Fibroblast of lung (primary cell): ENCODE measurements around the gene XXYLT1. TPM values are rescaled to one million over a fixed set of nuclear protein-coding genes. Genes with fewer than 3 reads are reported as not detected.

Experiments used
- DNase-seq, 2 donors: peaks; one replicate each; pipeline versions ENCODE4 v3.0.0 to v3.0.0-alpha.2; 2010; ENCODE audit warnings: low read depth in 2 of 2
- H2AFZ ChIP-seq: 2 replicates; pipeline ENCODE4 v1.5.1; 2012; ENCODE audit warnings: low read length, control low read depth, inconsistent platforms
- H3K27ac ChIP-seq: 2 replicates; pipeline ENCODE4 v1.5.1; 2011; ENCODE audit warnings: low read length, control low read depth; ENCODE audit not compliant: insufficient read depth
- H3K27me3 ChIP-seq: 2 replicates; pipeline ENCODE4 v1.5.1; 2011; ENCODE audit warnings: mild to moderate bottlenecking, low read length; ENCODE audit not compliant: control insufficient read depth, insufficient read depth
- H3K36me3 ChIP-seq: 2 replicates; pipeline ENCODE4 v1.5.1; 2011; ENCODE audit warnings: low read length; ENCODE audit not compliant: control insufficient read depth, insufficient read depth
- H3K4me1 ChIP-seq: 2 replicates; pipeline ENCODE4 v1.5.1; 2011; ENCODE audit warnings: low read length; ENCODE audit not compliant: control insufficient read depth, insufficient read depth; ENCODE audit errors: extremely low read depth
- H3K4me2 ChIP-seq: 2 replicates; pipeline ENCODE4 v1.5.1; 2011; ENCODE audit warnings: low read length, control low read depth; ENCODE audit not compliant: insufficient read depth; ENCODE audit errors: extremely low read depth
- H3K4me3 ChIP-seq, 4 experiments: fragments of 200-600 bp in 1 of 4; sonication (generic) in 1 of 4; replicated peaks in 1 of 4; 2 replicates each; pipeline ENCODE4 v1.5.1; 2011 to 2016; ENCODE audit warnings: low read length in 4 of 4, low read depth in 3 of 4, mild to moderate bottlenecking in 3 of 4, control low read depth in 2 of 4, inconsistent platforms in 1 of 4, mixed read lengths in 1 of 4; ENCODE audit not compliant: insufficient read depth in 1 of 4; ENCODE audit errors: control extremely low read depth in 1 of 4
- H3K79me2 ChIP-seq: 2 replicates; pipeline ENCODE4 v1.5.1; 2012; ENCODE audit warnings: mild to moderate bottlenecking, low read length, inconsistent platforms; ENCODE audit not compliant: control insufficient read depth, insufficient read depth
- H3K9ac ChIP-seq: 2 replicates; pipeline ENCODE4 v1.5.1; 2011; ENCODE audit warnings: mild to moderate bottlenecking, low read length, control low read depth; ENCODE audit not compliant: insufficient read depth
- H3K9me3 ChIP-seq: 2 replicates; pipeline ENCODE4 v1.5.1; 2012; ENCODE audit warnings: low read depth, low read length; ENCODE audit not compliant: control insufficient read depth, insufficient read depth
- H4K20me1 ChIP-seq: 2 replicates; pipeline ENCODE4 v1.5.1; 2011; ENCODE audit warnings: low read length; ENCODE audit not compliant: control insufficient read depth, insufficient read depth; ENCODE audit errors: extremely low read depth
- EZH2 ChIP-seq: IDR thresholded peaks from 2 replicates; pipeline ENCODE4 v1.5.1; 2012; ENCODE audit warnings: low read length, control low read depth, mild to moderate bottlenecking; ENCODE audit errors: missing control alignments
- polyA plus RNA-seq, 2 donors: library from polyadenylated mRNA; depleted of rRNA in 1 of 2; stranded (reverse) in 1 of 2; unstranded in 1 of 2; fragments of >200 nt; gene quantifications; 2 replicates each; pipeline ENCODE4 v1.2.1, GENCODE V29; 2011 to 2012; ENCODE audit warnings: missing spikeins in 1 of 2
- total RNA-seq: library from RNA; depleted of rRNA; stranded (reverse); fragments of >200 nt; gene quantifications from 2 replicates; pipeline ENCODE4 v1.2.1, GENCODE V29; 2014
- TF ChIP-seq, protein P1 (sequence below), 2 donors: IDR thresholded peaks in 1 of 2; conservative IDR thresholded peaks in 1 of 2; 1 replicate in 1 of 2; 2 replicates in 1 of 2; pipeline ENCODE4 v1.5.1; 2011 to 2012; ENCODE audit warnings: low read length in 2 of 2, control low read depth in 1 of 2, inconsistent platforms in 1 of 2, low read depth in 1 of 2, mild to moderate bottlenecking in 1 of 2

XXYLT1 gene
- total and polyA plus RNA-seq, 2 donors (not counting 1 experiment from before 2014, with no cell fraction given) = 12.4 to 18.5 TPM

GRCh38 chr3:195286115-195286872 lies 15.3 kb upstream of the XXYLT1 start:
- H3K36me3 ChIP-seq = peaks cover 1% of the 10 kb centered on the region
- H3K9ac ChIP-seq = no peak overlapping the region
- peak; percentile 55 to 91 for DNase-seq
- peak overlapping the region; percentile 49 for H3K4me2 ChIP-seq
- H3K27me3 ChIP-seq = no peaks in the 10 kb centered on the region
- TF ChIP-seq, protein P1, sequence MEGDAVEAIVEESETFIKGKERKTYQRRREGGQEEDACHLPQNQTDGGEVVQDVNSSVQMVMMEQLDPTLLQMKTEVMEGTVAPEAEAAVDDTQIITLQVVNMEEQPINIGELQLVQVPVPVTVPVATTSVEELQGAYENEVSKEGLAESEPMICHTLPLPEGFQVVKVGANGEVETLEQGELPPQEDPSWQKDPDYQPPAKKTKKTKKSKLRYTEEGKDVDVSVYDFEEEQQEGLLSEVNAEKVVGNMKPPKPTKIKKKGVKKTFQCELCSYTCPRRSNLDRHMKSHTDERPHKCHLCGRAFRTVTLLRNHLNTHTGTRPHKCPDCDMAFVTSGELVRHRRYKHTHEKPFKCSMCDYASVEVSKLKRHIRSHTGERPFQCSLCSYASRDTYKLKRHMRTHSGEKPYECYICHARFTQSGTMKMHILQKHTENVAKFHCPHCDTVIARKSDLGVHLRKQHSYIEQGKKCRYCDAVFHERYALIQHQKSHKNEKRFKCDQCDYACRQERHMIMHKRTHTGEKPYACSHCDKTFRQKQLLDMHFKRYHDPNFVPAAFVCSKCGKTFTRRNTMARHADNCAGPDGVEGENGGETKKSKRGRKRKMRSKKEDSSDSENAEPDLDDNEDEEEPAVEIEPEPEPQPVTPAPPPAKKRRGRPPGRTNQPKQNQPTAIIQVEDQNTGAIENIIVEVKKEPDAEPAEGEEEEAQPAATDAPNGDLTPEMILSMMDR (conservative IDR thresholded peaks at IDR 0.05 in 1 of 2, IDR thresholded peaks at IDR 0.05 in 1 of 2; ENCODE audit: low read depth in 1 of 2, low read length in 2 of 2) = no peak
- TF ChIP-seq EZH2 = no peak
- H3K27ac ChIP-seq = peak overlapping the region; percentile 13
- no peaks in the 10 kb centered on the region for H4K20me1 ChIP-seq
- H3K9me3 ChIP-seq = no peaks in the 10 kb centered on the region
- H3K4me3 ChIP-seq = no peak overlapping the region
- H3K79me2 ChIP-seq = no peaks in the 10 kb centered on the region
- peaks cover 8% of the 10 kb centered on the region for H3K4me1 ChIP-seq
- no peak overlapping the region for H2AFZ ChIP-seq

- H3K4me3 ChIP-seq = no peak overlapping the region
- no peak overlapping the region for H2AFZ ChIP-seq
- no peak overlapping the region for H3K27ac ChIP-seq
- H3K27me3 ChIP-seq = no peaks in the 10 kb centered on the region
- H3K9me3 ChIP-seq = no peaks in the 10 kb centered on the region
- TF ChIP-seq, protein P1 (conservative IDR thresholded peaks at IDR 0.05 in 1 of 2, IDR thresholded peaks at IDR 0.05 in 1 of 2; ENCODE audit: low read depth in 1 of 2, low read length in 2 of 2) = no peak
- TF ChIP-seq EZH2 = no peak
- peaks cover 1% of the 10 kb centered on the region for H3K36me3 ChIP-seq
- H3K9ac ChIP-seq = no peak overlapping the region
- H3K79me2 ChIP-seq = no peaks in the 10 kb centered on the region
- no peak overlapping the region for H3K4me2 ChIP-seq
- DNase-seq = no peak
- H4K20me1 ChIP-seq = no peaks in the 10 kb centered on the region
- peaks cover 8% of the 10 kb centered on the region for H3K4me1 ChIP-seq
These were observed 14.4 kb upstream of the XXYLT1 start for GRCh38 chr3:195285372-195285771.

- no peaks in the 10 kb centered on the region for H3K9me3 ChIP-seq
- no peak overlapping the region for H3K4me2 ChIP-seq
- no peaks in the 10 kb centered on the region for H3K27me3 ChIP-seq
- H3K9ac ChIP-seq = no peak overlapping the region
- no peak overlapping the region for H2AFZ ChIP-seq
- H3K79me2 ChIP-seq = no peaks in the 10 kb centered on the region
- no peak overlapping the region for H3K4me3 ChIP-seq
- H3K36me3 ChIP-seq = peaks cover 1% of the 10 kb centered on the region
- H3K4me1 ChIP-seq = peaks cover 8% of the 10 kb centered on the region
- DNase-seq = no peak
- H3K27ac ChIP-seq = no peak overlapping the region
- no peak for TF ChIP-seq EZH2
- TF ChIP-seq, protein P1 (conservative IDR thresholded peaks at IDR 0.05 in 1 of 2, IDR thresholded peaks at IDR 0.05 in 1 of 2; ENCODE audit: low read depth in 1 of 2, low read length in 2 of 2) = no peak
- H4K20me1 ChIP-seq = no peaks in the 10 kb centered on the region
These were observed 13.9 kb upstream of the XXYLT1 start for GRCh38 chr3:195284842-195285241.
